ENCODE measurements around the gene CHMP6. TPM values are rescaled to one million over a fixed set of nuclear protein-coding genes. Genes with fewer than 3 reads are reported as not detected.
A peak's percentile ranks its signal among the peaks of the same experiment; 100 is the strongest.

The CHMP6 gene
- total and polyA plus RNA-seq, 10 donors: 23.0 to 41.1 (median 30.8) TPM

GRCh38 chr17:81037798-81038733, 46.4 kb downstream of the CHMP6 start:
- intact Hi-C loops (cut with DNase I; ENCODE audit: low total_unique reads): no loop called here
- 82 to 90% (median 87%) methylated on average over 22 to 30 of the region's 30 CpGs for WGBS, 5 donors
- Histone ChIP-seq H3K27me3 (replicated peaks in 1 of 7) (peaks cover 0 to 35% (median 0%) of the 10 kb centered on the region in 7 donors), H3K36me3 (no peaks in the 10 kb centered on the region), H3K9me3 (no peaks in the 10 kb centered on the region), H3K4me1 (peaks cover 12 to 71% (median 37%) of the 10 kb centered on the region in 6 donors), H3K4me3 (no peak overlapping the region), H3K27ac (no peak overlapping the region)
- no peak for DNase-seq
- TF ChIP-seq POLR2A (IDR thresholded peaks at IDR 0.05): no peak
- TF ChIP-seq CTCF (IDR thresholded peaks at IDR 0.05 in 8 of 11, conservative IDR thresholded peaks at IDR 0.05 in 3 of 11): no peak
- no peak for TF ChIP-seq POLR2AphosphoS5 (IDR thresholded peaks at IDR 0.05)

- H3K36me3 ChIP-seq: no peaks in the 10 kb centered on the region
- WGBS, 5 donors: 89 to 96% (median 91%) methylated on average over 8 to 16 of the region's 16 CpGs
- DNase-seq: peak; percentile 76
- peaks cover 6 to 71% (median 34%) of the 10 kb centered on the region in 6 donors for H3K4me1 ChIP-seq
- no peak overlapping the region for H3K27ac ChIP-seq
- no peaks in the 10 kb centered on the region for H3K9me3 ChIP-seq
- TF ChIP-seq POLR2AphosphoS5 (IDR thresholded peaks at IDR 0.05) (no peak), POLR2A (IDR thresholded peaks at IDR 0.05) (no peak), CTCF (IDR thresholded peaks at IDR 0.05 in 8 of 11, conservative IDR thresholded peaks at IDR 0.05 in 3 of 11) (no peak)
- H3K27me3 ChIP-seq (replicated peaks in 1 of 7): peaks cover 0 to 29% (median 0%) of the 10 kb centered on the region in 7 donors
- H3K4me3 ChIP-seq: no peak overlapping the region
- intact Hi-C loops (cut with DNase I; ENCODE audit: low total_unique reads): no loop called here
These were observed 47.5 kb downstream of the CHMP6 start for GRCh38 chr17:81039096-81039495.

- 59 to 70% (median 63%) methylated on average over 16 to 28 of the region's 28 CpGs for WGBS, 5 donors
- H3K9me3 ChIP-seq: no peaks in the 10 kb centered on the region
- peaks cover 0 to 25% (median 0%) of the 10 kb centered on the region in 7 donors for H3K27me3 ChIP-seq (replicated peaks in 1 of 7)
- no peak overlapping the region for H3K4me3 ChIP-seq
- no peak overlapping the region for H3K27ac ChIP-seq
- no peak for DNase-seq
- H3K4me1 ChIP-seq: peaks cover 9 to 78% (median 42%) of the 10 kb centered on the region in 6 donors
- TF ChIP-seq CTCF (IDR thresholded peaks at IDR 0.05 in 8 of 11, conservative IDR thresholded peaks at IDR 0.05 in 3 of 11) (no peak), POLR2A (IDR thresholded peaks at IDR 0.05) (no peak), POLR2AphosphoS5 (IDR thresholded peaks at IDR 0.05) (no peak)
- intact Hi-C loops (cut with DNase I; ENCODE audit: low total_unique reads): no loop called here
- no peaks in the 10 kb centered on the region for H3K36me3 ChIP-seq
These were observed 48.5 kb downstream of the CHMP6 start for GRCh38 chr17:81039854-81040758.
